Neuron (in vitro differentiated cells): ENCODE data around the gene MTFMT.
"Not testable (repeated sequence)": the region's sequence is repeated elsewhere in the genome, so short reads cannot be mapped to it uniquely, and the experiment has no call there.

ENCODE experiments used
- H2AFZ ChIP-seq: one replicate; pipeline ENCODE4 v1.6.1; 2013; ENCODE audit warnings: low read depth, mild to moderate bottlenecking, inconsistent platforms, low read length, moderate library complexity
- H3K27me3 ChIP-seq: one replicate; pipeline ENCODE4 v1.6.1; 2013; ENCODE audit warnings: low read length; ENCODE audit not compliant: insufficient read depth
- H3K36me3 ChIP-seq: one replicate; pipeline ENCODE4 v1.6.1; 2013; ENCODE audit warnings: low read length; ENCODE audit not compliant: insufficient read depth
- H3K4me1 ChIP-seq: one replicate; pipeline ENCODE4 v1.6.1; 2013; ENCODE audit warnings: low read length; ENCODE audit not compliant: insufficient read depth
- H3K4me3 ChIP-seq: 2 replicates; pipeline ENCODE4 v1.5.1; 2013; ENCODE audit warnings: mild to moderate bottlenecking, low read length, moderate library complexity
- H3K9me3 ChIP-seq: one replicate; pipeline ENCODE4 v1.6.1; 2013; ENCODE audit warnings: low read length

MTFMT gene

GRCh38 chr15:65028921-65029735, at the start of gene MTFMT:
Gene MTFMT (minus strand): TSS chr15:65029639. CDS start chr15:65029613, 26 bp downstream.
- peak within 1 kb of the TSS; percentile 95 for H3K4me3 ChIP-seq
- H3K36me3 ChIP-seq: peaks cover 21% of the 10 kb centered on the region
- peak within 1 kb of the TSS; percentile 64 for H2AFZ ChIP-seq
- H3K4me1 ChIP-seq: peaks cover 14% of the 10 kb centered on the region
- no peaks in the 10 kb centered on the region for H3K27me3 ChIP-seq
- H3K9me3 ChIP-seq: no peaks in the 10 kb centered on the region

- H3K36me3 ChIP-seq: no peaks in the 10 kb centered on the region
- H3K4me3 ChIP-seq: no peak overlapping the region
- H3K27me3 ChIP-seq: no peaks in the 10 kb centered on the region
- H2AFZ ChIP-seq: no peak overlapping the region
- H3K4me1 ChIP-seq: peaks cover 13% of the 10 kb centered on the region
- H3K9me3 ChIP-seq: peaks cover 3% of the 10 kb centered on the region
These were observed 48.5 kb upstream of the MTFMT start for GRCh38 chr15:65077981-65078352.

GRCh38 chr15:65077291-65077980, 48.0 kb upstream of the MTFMT start:
- H3K4me3 ChIP-seq: no peak overlapping the region
- H3K9me3 ChIP-seq: peaks cover 3% of the 10 kb centered on the region
- H2AFZ ChIP-seq: no peak overlapping the region
- H3K36me3 ChIP-seq: no peaks in the 10 kb centered on the region
- H3K4me1 ChIP-seq: peaks cover 8% of the 10 kb centered on the region
- H3K27me3 ChIP-seq: no peaks in the 10 kb centered on the region

GRCh38 chr15:65076486-65077290, 47.2 kb upstream of the MTFMT start, which contains the start of gene KBTBD13:
Gene KBTBD13 (plus strand): TSS chr15:65076746. CDS start chr15:65076816, 70 bp downstream.
- no peak within 1 kb of the TSS for H2AFZ ChIP-seq
- H3K9me3 ChIP-seq: peaks cover 3% of the 10 kb centered on the region
- H3K36me3 ChIP-seq: no peaks in the 10 kb centered on the region
- H3K4me1 ChIP-seq: peaks cover under 1% of the 10 kb centered on the region
- H3K27me3 ChIP-seq: no peaks in the 10 kb centered on the region
- no peak within 1 kb of the TSS for H3K4me3 ChIP-seq

- not testable (repeated sequence) for H3K9me3 ChIP-seq, H2AFZ ChIP-seq, H3K4me1 ChIP-seq, H3K4me3 ChIP-seq, H3K36me3 ChIP-seq, H3K27me3 ChIP-seq
These were observed 46.4 kb upstream of the MTFMT start for GRCh38 chr15:65075607-65076395.

- not testable (repeated sequence) for H2AFZ ChIP-seq, H3K9me3 ChIP-seq, H3K4me3 ChIP-seq, H3K27me3 ChIP-seq, H3K4me1 ChIP-seq, H3K36me3 ChIP-seq
These were observed 45.5 kb upstream of the MTFMT start for GRCh38 chr15:65074946-65075345.

GRCh38 chr15:65072617-65073016, 43.2 kb upstream of the MTFMT start:
- peaks cover 1% of the 10 kb centered on the region for H3K9me3 ChIP-seq
- H3K27me3 ChIP-seq: peaks cover 22% of the 10 kb centered on the region
- H3K4me1 ChIP-seq: no peaks in the 10 kb centered on the region
- H2AFZ ChIP-seq: no peak overlapping the region
- H3K4me3 ChIP-seq: no peak overlapping the region
- no peaks in the 10 kb centered on the region for H3K36me3 ChIP-seq

- Histone ChIP-seq H3K36me3 (no peaks in the 10 kb centered on the region), H3K4me3 (no peak overlapping the region), H3K27me3 (peaks cover 27% of the 10 kb centered on the region), H3K9me3 (no peaks in the 10 kb centered on the region), H3K4me1 (no peaks in the 10 kb centered on the region), H2AFZ (no peak overlapping the region)
These were observed 42.6 kb upstream of the MTFMT start for GRCh38 chr15:65072027-65072426.

- no peaks in the 10 kb centered on the region for H3K9me3 ChIP-seq
- no peaks in the 10 kb centered on the region for H3K4me1 ChIP-seq
- H3K36me3 ChIP-seq: no peaks in the 10 kb centered on the region
- peaks cover 32% of the 10 kb centered on the region for H3K27me3 ChIP-seq
- H2AFZ ChIP-seq: no peak overlapping the region
- H3K4me3 ChIP-seq: no peak overlapping the region
These were observed 42.0 kb upstream of the MTFMT start for GRCh38 chr15:65071381-65071811.

GRCh38 chr15:65069779-65070546, 40.5 kb upstream of the MTFMT start:
- peaks cover 35% of the 10 kb centered on the region for H3K27me3 ChIP-seq
- no peaks in the 10 kb centered on the region for H3K9me3 ChIP-seq
- H2AFZ ChIP-seq: no peak overlapping the region
- no peaks in the 10 kb centered on the region for H3K4me1 ChIP-seq
- no peak overlapping the region for H3K4me3 ChIP-seq
- no peaks in the 10 kb centered on the region for H3K36me3 ChIP-seq

- no peaks in the 10 kb centered on the region for H3K4me1 ChIP-seq
- no peaks in the 10 kb centered on the region for H3K9me3 ChIP-seq
- H3K4me3 ChIP-seq: no peak overlapping the region
- H3K27me3 ChIP-seq: peaks cover 35% of the 10 kb centered on the region
- no peak overlapping the region for H2AFZ ChIP-seq
- no peaks in the 10 kb centered on the region for H3K36me3 ChIP-seq
These were observed 39.7 kb upstream of the MTFMT start for GRCh38 chr15:65069179-65069578.

- H3K9me3 ChIP-seq: no peaks in the 10 kb centered on the region
- no peak overlapping the region for H3K4me3 ChIP-seq
- no peaks in the 10 kb centered on the region for H3K36me3 ChIP-seq
- peaks cover 35% of the 10 kb centered on the region for H3K27me3 ChIP-seq
- no peak overlapping the region for H2AFZ ChIP-seq
- H3K4me1 ChIP-seq: no peaks in the 10 kb centered on the region
These were observed 39.0 kb upstream of the MTFMT start for GRCh38 chr15:65068403-65068788.
